Lower lobe of right lung (tissue), 2 donors: ENCODE results near the gene DCP1B. TPM values are rescaled to one million over a fixed set of nuclear protein-coding genes. Genes with fewer than 3 reads are reported as not detected.
A peak's percentile ranks its signal among the peaks of the same experiment; 100 is the strongest.

Experiments
- ATAC-seq, 2 donors: fragments of 200-7000 bp; cut with Tn5 transposase; one replicate each; pipeline ENCODE4 v1.9.1; 2020 to 2022; ENCODE audit warnings: mild to moderate bottlenecking in 2 of 2, moderate library complexity in 2 of 2
- DNase-seq: peaks from one replicate; pipeline ENCODE4 v3.0.0-alpha.2; 2020
- H3K27ac ChIP-seq: fragments of 200-600 bp; one replicate; pipeline ENCODE4 v1.8.0; 2022
- H3K27me3 ChIP-seq: fragments of 200-600 bp; one replicate; pipeline ENCODE4 v1.8.0; 2022; ENCODE audit warnings: low read depth
- H3K36me3 ChIP-seq: fragments of 200-600 bp; one replicate; pipeline ENCODE4 v1.8.0; 2022; ENCODE audit warnings: mild to moderate bottlenecking
- H3K4me1 ChIP-seq: fragments of 200-600 bp; one replicate; pipeline ENCODE4 v1.8.0; 2022
- H3K4me3 ChIP-seq: fragments of 200-600 bp; one replicate; pipeline ENCODE4 v1.8.0; 2022; ENCODE audit warnings: mild to moderate bottlenecking
- H3K9me3 ChIP-seq: fragments of 200-600 bp; one replicate; pipeline ENCODE4 v1.8.0; 2022
- intact Hi-C: fragments of 100-400 bp; cut with DNase I; formaldehyde crosslinking; loops from one replicate; pipeline ENCODE4 v1.11.0; 2022
- total RNA-seq: library from RNA; stranded (reverse); fragmentation: NEBNext Ultra II Directional; extraction: Animal tissue kit (Norgen Biotek cat#: 25700); gene quantifications from one replicate; pipeline ENCODE4 v1.2.1, GENCODE V29; 2021
- TF ChIP-seq, protein P1 (sequence below): fragments of 200-600 bp; IDR thresholded peaks from one replicate; pipeline ENCODE4 v1.8.0; 2022; ENCODE audit warnings: antibody characterized with exemption, mild to moderate bottlenecking
- donor health status: DM: no; HTN: yes; CAD: no; lungs with severe emphysema.

The DCP1B gene
- total RNA-seq, 1 donor from 2014 or later = 12.4 TPM

DNA sequence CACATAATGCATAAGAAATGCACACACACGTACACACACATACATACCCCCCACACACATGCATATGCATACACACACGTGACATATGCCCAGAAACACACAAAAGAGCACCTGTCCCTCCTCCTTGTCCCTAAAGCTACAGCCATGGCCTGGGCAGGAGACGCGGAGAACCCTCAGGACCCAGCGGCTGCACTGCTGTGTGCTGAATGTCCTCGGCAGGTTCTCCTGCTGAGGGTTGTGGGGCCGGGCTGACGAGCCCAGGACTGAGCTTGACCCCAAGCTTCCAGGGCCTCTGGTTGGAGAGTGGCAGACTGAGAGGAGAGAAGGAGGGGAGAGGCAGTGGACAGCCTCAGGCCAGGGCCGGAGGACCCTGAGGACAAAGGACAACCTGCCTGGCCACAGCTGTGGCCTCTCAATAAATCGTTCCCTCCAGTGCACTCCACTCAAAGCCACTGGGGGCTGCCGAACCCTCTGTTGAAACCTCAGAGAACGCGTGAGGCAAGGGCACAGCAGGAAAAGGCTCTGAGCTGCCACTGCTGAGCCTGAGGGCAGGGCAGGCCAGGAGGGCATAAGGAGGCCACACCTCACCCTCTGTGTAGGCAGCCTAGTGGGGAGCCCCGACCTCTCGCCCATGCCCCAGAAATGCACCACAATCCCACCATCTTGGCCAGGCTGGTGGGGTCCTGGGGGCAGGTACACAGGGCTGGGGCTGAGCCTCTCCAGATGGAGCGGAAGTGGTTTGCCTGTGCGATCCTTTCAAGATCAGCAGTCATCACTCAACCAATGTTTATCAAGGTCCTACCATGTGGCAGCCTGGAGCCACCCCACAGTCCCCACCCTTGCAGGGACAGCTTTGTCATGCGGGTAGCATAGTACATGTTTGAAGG is 88.9 kb downstream of the DCP1B start:
- no peaks in the 10 kb centered on the region for H3K9me3 ChIP-seq
- TF ChIP-seq, protein P1, sequence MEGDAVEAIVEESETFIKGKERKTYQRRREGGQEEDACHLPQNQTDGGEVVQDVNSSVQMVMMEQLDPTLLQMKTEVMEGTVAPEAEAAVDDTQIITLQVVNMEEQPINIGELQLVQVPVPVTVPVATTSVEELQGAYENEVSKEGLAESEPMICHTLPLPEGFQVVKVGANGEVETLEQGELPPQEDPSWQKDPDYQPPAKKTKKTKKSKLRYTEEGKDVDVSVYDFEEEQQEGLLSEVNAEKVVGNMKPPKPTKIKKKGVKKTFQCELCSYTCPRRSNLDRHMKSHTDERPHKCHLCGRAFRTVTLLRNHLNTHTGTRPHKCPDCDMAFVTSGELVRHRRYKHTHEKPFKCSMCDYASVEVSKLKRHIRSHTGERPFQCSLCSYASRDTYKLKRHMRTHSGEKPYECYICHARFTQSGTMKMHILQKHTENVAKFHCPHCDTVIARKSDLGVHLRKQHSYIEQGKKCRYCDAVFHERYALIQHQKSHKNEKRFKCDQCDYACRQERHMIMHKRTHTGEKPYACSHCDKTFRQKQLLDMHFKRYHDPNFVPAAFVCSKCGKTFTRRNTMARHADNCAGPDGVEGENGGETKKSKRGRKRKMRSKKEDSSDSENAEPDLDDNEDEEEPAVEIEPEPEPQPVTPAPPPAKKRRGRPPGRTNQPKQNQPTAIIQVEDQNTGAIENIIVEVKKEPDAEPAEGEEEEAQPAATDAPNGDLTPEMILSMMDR = no peak
- peaks cover 4% of the 10 kb centered on the region for H3K4me1 ChIP-seq
- intact Hi-C loops = no loop called here
- ATAC-seq (no peak), DNase-seq (peak; percentile 37)
- no peaks in the 10 kb centered on the region for H3K36me3 ChIP-seq
- H3K4me3 ChIP-seq = no peak overlapping the region
- no peaks in the 10 kb centered on the region for H3K27me3 ChIP-seq
- no peak overlapping the region for H3K27ac ChIP-seq

DNA sequence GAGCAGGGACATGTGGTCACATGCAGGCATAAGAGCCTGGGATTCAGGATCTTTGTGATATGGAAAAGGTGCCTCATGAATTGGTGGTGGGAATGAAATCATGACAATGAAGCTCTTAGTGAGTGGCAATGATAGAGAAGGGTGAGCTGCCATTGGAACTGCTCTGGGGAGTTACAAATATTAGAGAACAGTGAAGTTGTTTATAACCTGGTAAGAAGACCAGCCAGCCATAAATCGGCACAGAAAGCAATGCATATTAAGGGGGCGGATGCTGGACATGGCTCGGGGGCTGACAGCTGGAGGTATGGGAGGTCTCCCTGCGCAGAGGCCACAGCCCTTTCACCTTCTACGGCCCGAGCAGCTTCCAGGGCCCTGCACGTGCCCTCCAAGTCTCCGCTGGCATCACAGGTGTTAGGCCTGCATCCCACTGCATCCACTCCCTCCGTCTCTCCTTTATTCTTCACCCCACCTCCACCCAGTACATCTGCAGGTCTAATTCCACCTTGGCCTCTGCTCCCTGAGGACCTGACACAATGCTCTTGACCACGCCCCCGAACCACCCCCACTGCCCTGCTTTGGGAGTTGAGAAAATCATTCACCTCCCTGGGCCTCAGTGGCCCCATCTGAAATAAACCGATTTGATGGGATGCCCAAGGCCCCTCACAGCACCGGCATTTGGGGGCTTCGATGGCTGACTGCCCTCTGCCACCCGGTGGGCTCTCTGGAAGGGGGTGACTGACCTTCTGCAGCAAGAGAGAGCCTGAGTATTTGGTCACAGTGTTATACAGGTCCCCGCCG is 89.9 kb downstream of the DCP1B start:
- intact Hi-C loops = no loop called here
- H3K9me3 ChIP-seq = no peaks in the 10 kb centered on the region
- H3K36me3 ChIP-seq = no peaks in the 10 kb centered on the region
- H3K4me1 ChIP-seq = peaks cover 4% of the 10 kb centered on the region
- ATAC-seq (no peak), DNase-seq (peak; percentile 25)
- no peak overlapping the region for H3K4me3 ChIP-seq
- H3K27ac ChIP-seq = no peak overlapping the region
- TF ChIP-seq, protein P1 = no peak
- no peaks in the 10 kb centered on the region for H3K27me3 ChIP-seq

DNA sequence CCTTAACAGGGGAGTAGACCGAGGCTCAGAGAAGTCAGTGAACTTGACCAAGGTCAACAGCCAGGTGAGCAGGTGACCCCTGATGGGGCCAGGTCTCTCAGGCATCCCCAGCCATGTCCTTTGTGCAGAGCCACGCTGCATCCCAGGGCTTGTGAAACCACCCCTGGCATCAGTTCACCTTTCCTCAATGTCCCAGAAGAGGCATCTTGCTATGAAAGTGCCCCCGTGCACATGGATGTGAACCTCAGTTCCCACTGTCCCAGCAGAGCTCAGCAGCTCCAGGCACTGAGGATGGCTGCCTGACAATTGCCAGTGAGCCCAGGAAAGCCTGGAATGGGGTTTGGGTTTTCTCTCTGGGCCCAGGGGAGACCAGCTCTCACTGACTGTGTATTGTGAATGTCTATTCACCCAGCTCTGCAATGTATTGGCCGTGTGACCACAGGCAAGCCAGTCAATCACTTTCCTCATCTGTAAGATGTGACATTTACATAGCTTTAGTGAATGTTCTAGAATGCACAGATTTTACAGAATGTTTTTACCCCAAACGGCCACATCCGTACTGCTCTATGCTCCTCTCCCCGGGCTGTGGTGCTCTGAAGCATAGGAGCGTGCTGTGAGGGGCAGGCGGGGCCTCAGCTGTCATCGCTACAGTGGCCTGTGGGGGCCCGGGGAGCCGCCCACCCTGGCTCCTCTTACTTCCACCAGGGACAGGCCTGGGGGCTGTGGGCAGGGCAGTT is 90.7 kb downstream of the DCP1B start:
- Histone ChIP-seq H3K36me3 (no peaks in the 10 kb centered on the region), H3K4me3 (no peak overlapping the region), H3K27ac (no peak overlapping the region), H3K4me1 (peaks cover 4% of the 10 kb centered on the region), H3K9me3 (no peaks in the 10 kb centered on the region), H3K27me3 (no peaks in the 10 kb centered on the region)
- DNase-seq (peak; percentile 20), ATAC-seq (no peak)
- intact Hi-C loops = no loop called here
- TF ChIP-seq, protein P1 = no peak

DNA sequence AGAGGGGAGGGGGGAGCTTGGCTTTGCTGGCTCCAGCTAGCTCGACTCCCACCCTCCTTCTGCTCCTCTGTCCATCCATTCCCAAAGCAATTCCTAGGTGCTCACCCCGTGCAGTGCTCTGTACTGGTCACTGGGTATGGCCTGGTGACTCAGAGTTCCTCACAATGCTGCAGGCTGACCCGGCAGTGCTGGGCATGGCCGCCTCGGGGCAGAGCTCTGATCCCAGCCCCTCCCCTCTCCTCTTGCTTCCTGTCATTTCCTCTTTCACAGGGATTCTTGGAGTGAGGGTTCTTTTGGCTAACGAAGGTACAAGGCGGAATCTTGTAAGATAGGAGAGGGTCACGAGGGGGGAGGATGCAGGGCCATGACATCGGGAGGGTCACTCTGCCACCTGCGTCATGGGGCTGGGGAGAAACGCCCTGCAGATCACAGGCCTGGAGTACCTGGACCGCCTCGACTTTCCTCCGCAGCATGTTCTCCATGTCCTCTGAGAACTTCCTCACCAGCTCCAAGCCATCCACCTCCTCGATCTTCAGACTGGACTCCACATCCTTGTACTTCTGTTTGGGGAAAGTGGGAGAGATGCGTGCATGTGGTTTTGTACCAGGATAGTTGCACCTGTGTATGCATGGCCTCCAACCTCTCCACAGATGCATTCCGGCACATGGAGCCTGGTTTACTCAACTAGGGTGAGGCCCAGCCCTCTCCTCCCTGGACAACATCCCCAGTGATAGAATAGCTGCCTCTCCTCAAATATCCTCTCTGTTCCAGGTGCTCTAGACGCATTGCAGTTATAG is 91.5 kb downstream of the DCP1B start:
- DNase-seq (no peak), ATAC-seq (no peak)
- H3K9me3 ChIP-seq = no peaks in the 10 kb centered on the region
- no peaks in the 10 kb centered on the region for H3K27me3 ChIP-seq
- H3K4me1 ChIP-seq = peaks cover 9% of the 10 kb centered on the region
- H3K27ac ChIP-seq = no peak overlapping the region
- intact Hi-C loops = no loop called here
- H3K4me3 ChIP-seq = no peak overlapping the region
- TF ChIP-seq, protein P1 = no peak
- no peaks in the 10 kb centered on the region for H3K36me3 ChIP-seq
